ENCODE results near the gene GBA3.

GBA3 gene

GRCh38 chr4:22692736-22693135 lies at the start of gene GBA3:
Gene GBA3 (plus strand): TSS chr4:22692937.
- no peak for TF ChIP-seq CTCF (conservative IDR thresholded peaks at IDR 0.05; ENCODE audit: low read depth, low read length)
- no peak for DNase-seq (ENCODE audit: low read depth)

GRCh38 chr4:22643952-22644351 lies 48.8 kb upstream of the GBA3 start:
- H3K4me3 ChIP-seq (ENCODE audit: low read length), result no peak overlapping the region
- no peak for TF ChIP-seq CTCF (conservative IDR thresholded peaks at IDR 0.05; ENCODE audit: low read depth, low read length)

More at GRCh38 chr4:22692736-22693135, at the start of gene GBA3:
- H3K4me3 ChIP-seq (ENCODE audit: low read length), result no peak within 1 kb of the TSS

GRCh38 chr4:22645481-22646182 lies 47.1 kb upstream of the GBA3 start:
- DNase-seq (ENCODE audit: low read depth), result no peak
- H3K4me3 ChIP-seq (ENCODE audit: low read length), result no peak overlapping the region
- TF ChIP-seq CTCF (conservative IDR thresholded peaks at IDR 0.05; ENCODE audit: low read depth, low read length), result no peak

More at GRCh38 chr4:22643952-22644351, 48.8 kb upstream of the GBA3 start:
- no peak for DNase-seq (ENCODE audit: low read depth)

GRCh38 chr4:22648996-22649395 lies 43.7 kb upstream of the GBA3 start:
- no peak for DNase-seq (ENCODE audit: low read depth)
- no peak overlapping the region for H3K4me3 ChIP-seq (ENCODE audit: low read length)
- no peak for TF ChIP-seq CTCF (conservative IDR thresholded peaks at IDR 0.05; ENCODE audit: low read depth, low read length)

GRCh38 chr4:22650771-22651170 lies 42.0 kb upstream of the GBA3 start:
- no peak overlapping the region for H3K4me3 ChIP-seq (ENCODE audit: low read length)
- DNase-seq (ENCODE audit: low read depth), result no peak
- TF ChIP-seq CTCF (conservative IDR thresholded peaks at IDR 0.05; ENCODE audit: low read depth, low read length), result no peak

GRCh38 chr4:22653752-22654151 lies 39.0 kb upstream of the GBA3 start:
- DNase-seq (ENCODE audit: low read depth), result no peak
- TF ChIP-seq CTCF (conservative IDR thresholded peaks at IDR 0.05; ENCODE audit: low read depth, low read length), result no peak
- no peak overlapping the region for H3K4me3 ChIP-seq (ENCODE audit: low read length)

- H3K4me3 ChIP-seq (ENCODE audit: low read length), result no peak overlapping the region
- TF ChIP-seq CTCF (conservative IDR thresholded peaks at IDR 0.05; ENCODE audit: low read depth, low read length), result no peak
- DNase-seq (ENCODE audit: low read depth), result no peak
Observed at GRCh38 chr4:22661443-22661842, 31.3 kb upstream of the GBA3 start.
